Measurements from ENCODE around the gene DLL1.
"Not testable (repeated sequence)": the region's sequence is repeated elsewhere in the genome, so short reads cannot be mapped to it uniquely, and the experiment has no call there.

Gene DLL1, protein sequence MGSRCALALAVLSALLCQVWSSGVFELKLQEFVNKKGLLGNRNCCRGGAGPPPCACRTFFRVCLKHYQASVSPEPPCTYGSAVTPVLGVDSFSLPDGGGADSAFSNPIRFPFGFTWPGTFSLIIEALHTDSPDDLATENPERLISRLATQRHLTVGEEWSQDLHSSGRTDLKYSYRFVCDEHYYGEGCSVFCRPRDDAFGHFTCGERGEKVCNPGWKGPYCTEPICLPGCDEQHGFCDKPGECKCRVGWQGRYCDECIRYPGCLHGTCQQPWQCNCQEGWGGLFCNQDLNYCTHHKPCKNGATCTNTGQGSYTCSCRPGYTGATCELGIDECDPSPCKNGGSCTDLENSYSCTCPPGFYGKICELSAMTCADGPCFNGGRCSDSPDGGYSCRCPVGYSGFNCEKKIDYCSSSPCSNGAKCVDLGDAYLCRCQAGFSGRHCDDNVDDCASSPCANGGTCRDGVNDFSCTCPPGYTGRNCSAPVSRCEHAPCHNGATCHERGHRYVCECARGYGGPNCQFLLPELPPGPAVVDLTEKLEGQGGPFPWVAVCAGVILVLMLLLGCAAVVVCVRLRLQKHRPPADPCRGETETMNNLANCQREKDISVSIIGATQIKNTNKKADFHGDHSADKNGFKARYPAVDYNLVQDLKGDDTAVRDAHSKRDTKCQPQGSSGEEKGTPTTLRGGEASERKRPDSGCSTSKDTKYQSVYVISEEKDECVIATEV

DNA sequence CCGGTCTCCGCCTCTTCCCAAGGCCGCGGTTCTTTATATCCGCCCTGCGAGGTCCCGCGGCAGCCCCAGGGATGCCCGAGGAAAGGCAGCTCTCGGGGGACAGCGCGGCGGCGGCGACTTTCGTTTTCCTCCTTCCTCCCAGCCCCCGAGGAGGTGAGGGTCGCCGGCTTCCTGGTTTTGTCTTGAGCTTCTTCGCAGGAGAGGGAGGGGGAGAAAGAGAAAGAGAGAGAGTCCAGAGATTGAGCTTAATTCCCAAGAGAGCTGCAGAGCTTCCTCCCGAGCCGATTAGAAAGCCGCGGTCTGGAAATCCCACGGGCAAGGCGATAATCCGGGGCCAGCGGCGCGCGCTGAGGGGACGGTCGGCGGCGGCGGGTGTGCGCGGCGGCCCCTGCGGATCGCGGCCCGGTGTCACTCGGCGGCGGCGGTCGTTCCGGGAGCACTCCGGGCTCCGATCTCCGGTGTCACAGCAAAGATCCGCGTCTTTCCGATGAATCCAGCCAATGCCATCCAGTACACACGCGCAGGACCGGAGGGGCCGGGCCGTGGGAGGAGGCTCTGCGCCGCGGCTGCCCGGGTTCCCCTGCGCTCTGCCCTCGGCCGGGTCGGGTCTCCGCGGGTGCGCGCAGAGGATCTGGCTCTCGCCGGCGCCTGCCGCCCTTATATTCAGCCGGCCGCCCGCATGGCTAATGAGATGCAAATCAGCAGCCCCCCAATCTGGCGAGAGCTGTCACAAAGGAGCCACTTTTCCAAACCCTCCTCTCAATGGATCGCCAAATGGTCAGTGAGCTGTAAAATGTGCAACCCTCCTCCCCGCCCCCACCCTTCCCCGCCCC is at the start of gene DLL1:
DLL1 (minus strand) TSS at position 783 of the 833 bp plus-strand sequence. CDS start 939 bp downstream, outside the sequence.
- DNase-seq (ENCODE audit: low spot score): peak; percentile 75

DNA sequence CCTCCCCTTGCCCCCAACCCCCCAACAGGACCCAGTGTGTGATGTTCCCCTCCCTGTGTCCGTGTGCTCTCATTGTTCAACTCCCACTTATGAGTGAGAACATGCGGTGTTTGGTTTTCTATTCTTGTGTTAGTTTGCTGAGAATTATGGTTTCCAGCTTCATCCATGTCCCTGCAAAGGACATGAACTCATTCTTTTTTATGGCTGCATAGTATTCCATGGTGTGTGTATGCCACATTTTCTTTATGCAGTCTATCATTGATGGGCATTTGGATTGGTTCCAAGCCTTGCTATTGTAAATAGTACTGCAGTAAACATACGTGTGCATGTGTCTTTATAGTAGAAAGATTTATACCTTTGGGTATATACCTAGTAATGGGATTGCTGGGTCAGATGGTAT is 44.3 kb upstream of the DLL1 start:
- DNase-seq (ENCODE audit: low spot score): not testable (repeated sequence)

DNA sequence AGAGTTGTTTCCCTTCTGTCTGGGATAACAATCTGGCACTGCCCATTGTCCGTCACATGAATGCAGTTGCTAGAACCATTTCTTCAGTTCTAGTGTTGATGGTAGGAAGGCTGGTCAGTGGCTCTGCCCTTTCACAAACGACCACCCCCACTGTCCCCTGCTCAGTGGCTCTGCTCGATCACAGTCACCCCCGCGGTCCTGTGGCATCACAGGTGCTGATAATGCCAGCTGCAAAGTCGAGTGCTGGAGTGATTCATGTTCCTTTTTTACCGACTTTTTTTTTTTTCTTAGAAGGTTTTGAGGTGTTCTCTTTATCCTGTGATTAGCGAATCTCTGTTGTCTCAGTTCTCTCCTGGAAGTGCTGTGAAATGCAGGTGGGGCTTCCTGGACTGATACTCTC is 38.4 kb upstream of the DLL1 start:
- no peak for DNase-seq (ENCODE audit: low spot score)

DNA sequence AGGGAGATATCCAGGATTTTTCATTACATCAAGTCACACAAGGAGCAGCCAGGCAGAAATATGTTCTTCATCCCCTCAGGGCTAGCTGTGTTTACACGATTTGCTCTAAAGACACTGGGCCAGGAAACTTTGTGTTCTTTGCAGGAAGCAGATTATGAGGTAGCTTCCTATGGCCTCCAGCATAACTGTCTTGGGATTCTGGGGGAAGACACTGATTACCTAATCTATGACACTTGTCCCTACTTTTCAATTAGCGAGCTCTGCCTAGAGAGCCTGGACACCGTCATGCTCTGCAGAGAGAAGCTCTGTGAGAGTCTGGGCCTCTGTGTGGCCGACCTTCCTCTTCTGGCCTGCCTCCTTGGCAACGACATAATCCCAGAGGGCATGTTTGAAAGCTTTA is 26.8 kb upstream of the DLL1 start:
- DNase-seq (ENCODE audit: low spot score): no peak

DNA sequence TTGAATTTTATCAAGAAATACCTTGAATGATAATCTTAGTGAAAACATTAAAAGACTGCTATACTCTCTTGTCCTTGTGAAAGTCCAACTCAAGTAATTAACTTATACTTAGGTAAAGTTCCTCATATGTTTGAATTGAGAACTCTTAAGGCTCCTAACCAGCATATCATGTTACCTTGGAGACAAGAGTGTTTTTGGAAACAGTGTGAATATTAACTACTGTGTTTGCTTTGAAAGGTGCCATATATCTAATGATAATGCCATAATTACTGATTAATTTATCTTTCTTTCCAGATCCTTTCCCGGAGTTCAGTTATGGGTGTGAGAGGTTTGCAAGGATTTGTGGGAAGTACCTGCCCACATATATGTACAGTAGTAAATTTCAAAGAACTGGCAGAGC is 26.2 kb upstream of the DLL1 start:
- DNase-seq (ENCODE audit: low spot score): no peak

DNA sequence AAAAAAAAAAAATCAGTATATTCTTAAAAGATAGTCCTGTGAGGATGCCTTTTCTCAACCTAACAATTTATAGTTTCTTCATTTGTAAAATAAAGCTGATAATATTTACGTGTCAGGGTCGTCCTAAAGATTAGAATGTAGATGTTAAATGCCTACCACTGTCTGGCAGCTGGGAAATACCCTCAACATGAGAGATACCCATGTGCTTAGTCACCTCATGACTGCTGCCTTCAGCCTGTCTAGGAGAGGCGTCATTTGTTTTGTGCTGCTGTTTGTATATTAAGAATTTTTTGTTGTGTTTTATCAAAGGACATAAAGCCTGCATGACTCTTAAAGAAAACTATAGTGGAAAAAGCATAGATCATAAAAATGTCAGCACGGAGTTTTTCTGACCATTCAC is 25.2 kb upstream of the DLL1 start:
- no peak for DNase-seq (ENCODE audit: low spot score)

DNA sequence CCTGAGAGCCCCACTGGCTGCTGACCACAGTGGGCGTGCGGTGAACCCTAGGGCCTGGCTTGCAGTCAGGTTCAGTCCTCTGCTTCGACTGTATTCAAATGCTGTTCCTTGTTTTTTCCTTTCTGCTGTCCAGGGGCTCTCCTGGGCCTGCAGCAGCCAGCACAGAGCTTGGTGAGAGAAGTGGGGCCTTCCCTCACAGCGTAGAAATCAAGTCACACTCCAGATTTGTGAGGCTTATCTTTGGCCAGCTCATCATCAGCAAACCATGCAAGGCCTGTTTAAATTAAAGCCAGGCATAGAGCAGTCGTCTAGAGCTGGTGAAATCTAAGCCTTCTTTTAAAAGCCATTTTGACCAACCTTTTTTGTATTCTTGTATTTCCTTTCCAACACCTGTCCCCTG is 24.1 kb upstream of the DLL1 start:
- DNase-seq (ENCODE audit: low spot score): no peak

DNA sequence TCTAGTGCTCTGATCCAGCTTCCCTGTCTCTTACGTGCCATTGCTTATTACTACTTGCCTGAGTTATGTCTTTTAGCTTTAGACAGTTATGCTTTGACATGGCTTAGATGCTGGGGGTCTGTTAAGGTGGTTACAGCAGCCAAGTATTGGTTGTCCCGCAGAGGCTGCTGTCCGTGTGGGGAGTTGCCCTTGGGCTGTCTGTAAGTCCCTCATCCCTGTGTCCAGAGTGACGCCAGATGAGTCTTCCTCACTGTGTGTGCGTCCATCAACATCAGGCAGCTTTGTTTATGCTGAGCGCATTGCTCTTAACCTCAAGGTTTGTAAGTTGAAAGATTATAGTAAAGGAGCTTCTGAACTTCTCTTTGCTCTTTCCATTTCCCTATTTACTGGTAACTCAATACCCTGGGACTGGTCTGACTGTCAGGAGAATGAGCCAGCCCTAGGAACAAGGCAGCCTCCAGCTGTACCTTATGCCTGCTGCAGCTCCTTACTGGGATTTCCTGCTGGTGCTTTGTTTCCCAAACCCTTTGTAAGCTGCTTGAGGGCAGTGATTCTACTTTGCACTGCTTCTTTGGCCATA is 22.9 kb upstream of the DLL1 start:
- DNase-seq (ENCODE audit: low spot score): no peak

DNA sequence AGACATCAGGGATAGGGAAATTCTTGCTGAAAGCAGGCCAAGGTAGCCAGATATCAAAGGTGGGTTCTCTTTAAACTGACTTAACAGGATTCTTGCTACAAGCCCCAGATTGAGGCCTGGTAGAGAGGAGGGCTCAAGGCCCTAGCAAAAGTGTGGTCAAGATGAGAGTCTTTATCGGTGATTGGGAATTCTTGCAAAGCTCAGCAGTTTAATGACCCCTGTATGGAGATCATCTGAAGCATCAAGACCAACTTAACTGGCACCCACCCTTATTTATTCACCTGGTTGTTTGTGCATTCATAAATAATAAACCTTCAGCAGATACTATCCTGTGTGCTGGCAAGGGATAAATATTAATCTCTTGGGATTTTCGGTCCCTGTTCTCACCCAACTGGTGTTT is 22.0 kb upstream of the DLL1 start:
- DNase-seq (ENCODE audit: low spot score): no peak

DNA sequence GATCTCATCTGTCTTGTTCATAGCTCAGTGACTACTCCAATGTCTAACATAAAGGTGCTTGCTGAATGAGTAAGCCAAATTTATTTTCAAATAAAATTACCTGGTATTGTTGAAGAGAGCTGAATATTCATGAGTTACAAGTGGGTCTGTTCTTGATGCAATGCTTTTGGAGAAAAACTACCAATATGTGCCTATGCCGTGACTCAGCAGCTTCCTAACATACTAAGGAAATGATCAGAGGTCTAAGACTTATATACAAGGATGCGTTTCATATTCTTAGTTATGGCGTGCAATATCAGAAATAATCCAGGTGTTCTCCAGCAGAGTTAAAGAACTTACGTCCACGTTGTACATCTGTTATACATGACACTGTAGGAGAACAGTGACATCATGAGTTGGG is 20.8 kb upstream of the DLL1 start:
- no peak for DNase-seq (ENCODE audit: low spot score)

DNA sequence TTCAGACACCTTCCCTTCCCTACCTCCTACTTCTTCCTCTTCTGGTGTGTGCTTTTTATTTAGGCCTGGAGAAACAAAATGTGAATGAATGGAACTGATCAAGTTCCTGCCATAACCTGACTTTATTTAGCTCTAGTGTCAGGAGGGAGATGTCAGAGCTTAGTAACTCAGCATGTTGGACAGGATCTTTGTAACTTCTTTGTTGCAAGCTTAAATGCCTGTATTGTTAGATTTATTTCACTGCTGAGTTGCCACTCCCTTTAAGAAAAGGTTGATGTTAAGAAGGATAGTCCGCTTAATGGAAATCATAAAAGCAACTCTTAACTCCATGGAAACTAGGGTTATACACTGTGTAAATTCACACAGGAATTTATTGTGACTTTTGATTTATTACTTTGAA is 17.9 kb upstream of the DLL1 start:
- DNase-seq (ENCODE audit: low spot score): no peak

DNA sequence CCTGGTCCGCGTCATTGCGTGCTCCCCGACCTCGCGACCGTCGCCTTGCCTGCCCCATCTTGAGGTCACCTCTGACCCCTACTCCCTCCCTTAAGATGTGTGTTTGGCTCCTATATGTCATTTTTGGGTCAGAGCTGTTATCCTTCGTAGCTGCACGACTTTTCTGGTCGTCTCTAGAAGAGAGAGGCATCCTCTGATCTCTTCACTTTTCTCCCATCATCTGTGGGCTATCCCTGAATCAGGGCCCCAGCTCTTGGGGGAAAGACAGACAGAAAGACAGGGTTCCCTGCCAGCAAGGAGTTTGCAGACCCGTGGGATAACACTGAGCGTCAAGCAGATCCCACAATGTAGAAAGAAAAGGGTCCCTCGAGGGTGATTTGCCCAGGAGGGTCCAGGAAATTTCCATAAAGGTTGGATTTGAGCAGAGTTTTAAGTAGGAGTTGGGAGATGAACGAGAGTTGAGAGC is 16.2 kb upstream of the DLL1 start:
- DNase-seq (ENCODE audit: low spot score): no peak

DNA sequence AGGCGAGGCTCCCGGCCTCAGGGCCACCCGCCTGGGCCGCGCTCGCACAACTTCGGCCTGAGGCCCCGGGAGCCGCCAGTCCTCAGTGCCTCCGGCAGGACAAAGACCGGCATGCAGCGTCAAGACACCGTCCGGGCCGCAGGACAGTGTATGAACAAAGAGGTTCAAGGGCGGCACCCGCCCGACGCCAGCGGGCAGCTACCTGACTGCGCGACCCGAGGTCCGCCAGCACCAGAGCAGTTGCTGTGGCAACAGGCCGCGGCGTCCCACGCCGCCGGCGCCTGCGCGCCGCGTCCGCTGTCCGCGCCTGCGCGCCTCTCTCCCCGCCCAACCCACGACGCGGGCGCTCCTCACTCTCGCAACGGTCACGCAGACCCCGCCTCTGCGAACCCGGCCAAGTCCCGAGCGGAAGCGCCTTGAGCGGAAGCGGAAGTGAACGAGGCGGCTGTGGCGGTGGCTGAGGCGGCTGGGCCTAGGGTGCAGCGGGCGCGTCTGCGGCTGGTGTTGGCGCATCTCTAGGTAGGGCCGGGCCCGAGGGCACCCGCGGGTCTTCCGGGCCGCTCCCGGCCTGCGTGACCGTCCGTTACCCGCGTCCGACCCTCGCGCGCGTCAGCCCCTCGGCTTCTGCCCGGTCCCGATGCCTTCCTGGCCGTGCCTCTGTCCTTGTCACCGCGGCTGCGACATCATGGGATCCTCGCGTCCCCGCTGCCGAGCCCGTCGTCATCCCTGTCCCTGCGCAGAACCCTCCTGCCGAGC is 15.6 kb upstream of the DLL1 start, which contains the start of gene FAM120B:
FAM120B (plus strand) TSS at position 435 of the 756 bp plus-strand sequence. CDS start 10,633 bp downstream, outside the sequence.
- DNase-seq (ENCODE audit: low spot score): peak; percentile 100

DNA sequence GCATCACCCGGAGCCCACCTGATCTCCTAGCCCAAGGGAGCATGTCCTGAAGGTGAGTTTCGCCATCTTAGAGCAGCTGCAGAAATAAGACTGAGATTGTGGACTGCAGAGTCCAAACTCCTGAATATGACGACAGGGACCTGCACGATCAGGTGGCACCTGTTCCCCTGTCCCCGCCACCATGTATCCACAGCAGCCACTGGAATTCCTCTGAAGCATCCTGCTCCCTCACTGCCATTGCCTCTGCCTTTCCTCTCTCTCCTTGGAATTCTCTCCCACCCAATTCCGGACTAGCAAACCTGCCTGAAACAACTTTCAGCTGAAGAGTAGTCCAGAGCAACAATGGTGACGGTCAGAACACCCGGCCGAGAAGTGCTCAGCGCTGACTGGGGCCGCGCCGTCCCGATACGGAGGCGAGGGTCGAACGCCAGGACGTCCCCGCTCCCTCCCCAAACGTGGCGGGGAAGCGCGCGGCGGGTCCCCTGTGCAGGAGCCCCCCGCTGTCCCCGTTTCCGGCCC is 15.0 kb upstream of the DLL1 start:
- no peak for DNase-seq (ENCODE audit: low spot score)

DNA sequence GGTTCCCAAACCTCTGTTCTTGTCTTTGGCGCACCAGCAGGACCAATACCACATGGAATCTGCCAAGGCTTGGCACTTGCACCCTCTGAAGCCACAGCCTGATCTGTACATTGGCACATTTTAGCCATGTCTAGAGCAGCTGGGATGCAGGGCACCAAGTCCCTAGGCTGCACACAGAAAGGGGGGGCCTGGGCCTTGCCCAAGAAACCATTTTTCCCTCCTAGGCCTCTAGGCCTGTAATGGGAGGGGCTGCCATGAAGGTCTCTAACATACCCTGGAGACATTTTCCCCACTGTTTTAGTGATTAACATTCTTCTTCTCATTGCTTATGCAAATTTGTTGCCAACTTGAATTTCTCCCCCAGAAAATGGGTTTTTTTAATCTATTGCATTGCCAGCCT is 10.3 kb upstream of the DLL1 start:
- no peak for DNase-seq (ENCODE audit: low spot score)

DNA sequence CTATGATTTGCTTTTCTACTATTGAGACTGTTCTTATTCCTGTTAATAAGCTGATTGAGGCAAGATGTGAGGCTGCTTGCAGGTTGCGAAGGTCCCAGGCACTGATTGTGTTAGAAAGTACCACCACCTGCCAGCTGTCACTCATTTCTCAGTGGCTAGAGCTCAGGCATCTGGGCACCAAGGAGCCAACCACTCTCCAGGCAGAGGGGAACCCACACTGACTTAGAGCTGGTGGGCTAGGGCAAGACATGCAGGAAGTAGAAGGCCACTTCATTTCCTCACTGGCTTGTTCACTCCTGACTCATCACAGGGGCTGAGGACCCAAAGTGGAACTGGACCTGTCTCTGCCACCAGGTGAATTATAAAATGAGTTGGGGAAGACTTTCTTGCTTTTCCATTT is 7.8 kb upstream of the DLL1 start:
- DNase-seq (ENCODE audit: low spot score): no peak

DNA sequence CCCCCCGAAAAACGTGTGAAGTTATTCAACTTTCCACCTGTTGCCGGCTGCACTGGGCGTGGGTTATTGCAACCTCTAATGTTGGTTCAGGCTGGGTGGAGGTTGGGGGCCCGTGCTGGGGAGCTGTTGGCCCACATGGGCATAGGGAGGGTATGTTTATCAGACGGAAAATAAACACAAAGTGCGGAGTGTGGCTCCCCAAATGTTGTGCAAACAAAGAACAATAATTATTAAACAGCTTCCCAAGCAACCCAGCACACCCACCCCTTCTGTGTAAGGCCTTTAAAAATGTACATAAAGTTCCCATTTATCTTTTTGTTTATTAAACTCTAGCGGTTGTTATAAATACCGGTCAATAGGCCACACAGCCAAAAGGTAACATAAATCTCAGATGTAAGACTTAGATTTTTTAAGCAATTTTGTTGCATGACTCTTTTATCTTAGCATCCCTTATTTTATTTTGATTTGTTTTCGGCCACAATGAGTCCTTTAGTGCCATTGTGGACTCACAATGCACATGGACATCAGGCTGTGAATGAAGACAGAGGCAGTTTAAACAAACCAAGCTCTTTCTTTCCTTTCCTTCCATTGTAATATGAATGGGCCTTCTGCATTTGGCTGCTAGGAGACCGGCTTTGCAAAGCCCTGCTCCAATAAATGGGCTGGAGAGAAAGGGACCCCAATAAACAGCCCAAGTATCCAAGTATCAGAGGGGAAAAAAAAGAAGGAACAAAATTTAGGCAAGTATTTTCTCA is 6.9 kb upstream of the DLL1 start:
- no peak for DNase-seq (ENCODE audit: low spot score)

DNA sequence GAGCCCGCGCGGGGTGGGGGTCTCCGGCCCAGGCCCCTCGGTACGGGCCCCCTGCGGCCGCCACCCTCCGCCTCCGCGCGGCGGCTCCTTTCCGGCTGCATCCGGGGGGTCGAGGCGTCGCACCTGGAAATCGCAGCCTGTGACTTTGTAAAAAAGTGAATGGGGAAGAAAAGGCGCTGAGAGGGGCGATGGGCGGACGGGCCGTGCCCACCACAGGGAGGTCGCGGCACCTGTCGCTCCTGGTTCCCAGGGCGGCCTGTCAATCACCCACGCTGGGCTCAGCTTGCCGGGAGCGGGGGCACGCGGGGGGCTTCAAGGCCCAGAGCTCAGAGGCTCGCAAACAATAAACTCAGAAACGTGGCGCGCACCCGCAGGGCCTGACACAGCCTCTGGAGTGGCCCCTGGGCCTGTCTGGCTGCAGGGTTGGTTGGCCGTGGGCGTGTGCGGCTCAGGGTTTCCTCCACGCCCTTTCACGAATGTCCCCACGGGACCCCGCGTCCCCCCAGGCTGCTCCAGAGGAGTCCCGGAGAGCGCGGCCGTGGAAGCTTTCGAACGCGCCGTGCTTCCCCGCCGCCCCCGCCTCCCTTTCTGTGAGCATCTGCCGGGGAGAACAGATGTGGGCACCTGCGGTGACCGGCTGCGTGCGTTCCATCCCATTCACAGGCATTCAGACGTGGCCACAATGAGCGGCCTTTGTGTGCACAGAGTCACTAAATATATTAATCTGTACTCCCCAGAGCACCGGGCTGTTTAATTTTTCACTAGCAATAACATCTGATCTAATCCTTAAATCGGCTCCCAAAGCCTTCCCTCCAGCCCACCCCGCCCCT is 6.1 kb upstream of the DLL1 start:
- no peak for DNase-seq (ENCODE audit: low spot score)

DNA sequence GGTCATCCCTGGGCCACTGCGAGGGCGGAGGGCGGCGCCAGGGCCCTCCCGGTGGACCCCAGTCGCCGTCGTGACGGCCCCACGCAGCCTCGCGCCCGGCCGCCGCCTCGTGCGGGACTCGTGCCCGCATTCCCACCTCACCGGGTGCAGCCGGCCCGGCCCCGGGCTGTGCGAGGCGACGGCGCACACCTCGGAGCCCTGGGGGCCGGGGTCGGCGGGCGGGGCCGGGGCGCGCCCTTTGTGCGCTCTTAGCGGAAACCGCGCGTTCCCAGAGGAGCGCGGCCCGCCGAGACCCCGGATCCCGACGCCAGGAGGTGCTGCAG is 5.5 kb upstream of the DLL1 start:
- DNase-seq (ENCODE audit: low spot score): no peak

All from AG20443 (cell line).